IPS-20b (cell line): Measurements from ENCODE around the gene DYRK2.

Experiments
- H3K27ac ChIP-seq: one replicate; pipeline ENCODE4 v1.5.1; 2013; ENCODE audit warnings: low read length
- H3K27me3 ChIP-seq: 2 replicates; pipeline ENCODE4 v1.6.1; 2013; ENCODE audit warnings: mild to moderate bottlenecking, low read length, inconsistent platforms; ENCODE audit not compliant: insufficient read depth
- H3K36me3 ChIP-seq: 2 replicates; pipeline ENCODE4 v1.6.1; 2013; ENCODE audit warnings: low read depth, mild to moderate bottlenecking, inconsistent platforms, low read length, moderate library complexity; ENCODE audit not compliant: insufficient read depth
- H3K4me1 ChIP-seq: 2 replicates; pipeline ENCODE4 v1.6.1; 2013; ENCODE audit warnings: mild to moderate bottlenecking, control low read depth, inconsistent platforms, low read length, moderate library complexity; ENCODE audit not compliant: insufficient read depth
- H3K4me3 ChIP-seq: 2 replicates; pipeline ENCODE4 v1.5.1; 2013; ENCODE audit warnings: mild to moderate bottlenecking, low read length, inconsistent platforms
- H3K9ac ChIP-seq: 2 replicates; pipeline ENCODE4 v1.6.1; 2013; ENCODE audit warnings: low read depth, mild to moderate bottlenecking, inconsistent platforms, low read length, moderate library complexity
- H3K9me3 ChIP-seq: 2 replicates; pipeline ENCODE4 v1.6.1; 2013; ENCODE audit warnings: mild to moderate bottlenecking, low read depth, low read length, inconsistent platforms; ENCODE audit not compliant: insufficient read depth

DYRK2 gene

GRCh38 chr12:67693894-67694293 lies 45.3 kb downstream of the DYRK2 start:
- no peak overlapping the region for H3K9ac ChIP-seq
- H3K27me3 ChIP-seq = no peaks in the 10 kb centered on the region
- no peaks in the 10 kb centered on the region; the same call in 1 of the 2 replicates for H3K4me1 ChIP-seq
- H3K27ac ChIP-seq = no peak overlapping the region
- no peaks in the 10 kb centered on the region for H3K9me3 ChIP-seq
- H3K4me3 ChIP-seq = no peak overlapping the region
- no peaks in the 10 kb centered on the region for H3K36me3 ChIP-seq

- no peaks in the 10 kb centered on the region for H3K9me3 ChIP-seq
- H3K27ac ChIP-seq = no peak overlapping the region
- no peaks in the 10 kb centered on the region for H3K27me3 ChIP-seq
- no peaks in the 10 kb centered on the region; the same call in 1 of the 2 replicates for H3K4me1 ChIP-seq
- no peaks in the 10 kb centered on the region for H3K36me3 ChIP-seq
- H3K9ac ChIP-seq = no peak overlapping the region
- H3K4me3 ChIP-seq = no peak overlapping the region
Measured at GRCh38 chr12:67694306-67694900, 45.9 kb downstream of the DYRK2 start.

- H3K4me1 ChIP-seq = no peaks in the 10 kb centered on the region; the same call in 1 of the 2 replicates
- no peaks in the 10 kb centered on the region for H3K36me3 ChIP-seq
- H3K9ac ChIP-seq = no peak overlapping the region
- H3K27ac ChIP-seq = no peak overlapping the region
- no peaks in the 10 kb centered on the region for H3K9me3 ChIP-seq
- H3K4me3 ChIP-seq = no peak overlapping the region
- no peaks in the 10 kb centered on the region for H3K27me3 ChIP-seq
Measured at GRCh38 chr12:67695974-67696373, 47.4 kb downstream of the DYRK2 start.

GRCh38 chr12:67697443-67697842 lies 48.9 kb downstream of the DYRK2 start:
- H3K4me3 ChIP-seq = no peak overlapping the region
- no peaks in the 10 kb centered on the region for H3K36me3 ChIP-seq
- H3K9me3 ChIP-seq = no peaks in the 10 kb centered on the region
- H3K9ac ChIP-seq = no peak overlapping the region
- no peaks in the 10 kb centered on the region for H3K4me1 ChIP-seq
- no peaks in the 10 kb centered on the region for H3K27me3 ChIP-seq
- H3K27ac ChIP-seq = no peak overlapping the region

GRCh38 chr12:67697967-67698366 lies 49.4 kb downstream of the DYRK2 start:
- no peak overlapping the region for H3K27ac ChIP-seq
- no peaks in the 10 kb centered on the region for H3K36me3 ChIP-seq

GRCh38 chr12:67698672-67699581 lies 50.4 kb downstream of the DYRK2 start:
- Histone ChIP-seq H3K27ac (no peak overlapping the region), H3K4me3 (no peak overlapping the region), H3K36me3 (no peaks in the 10 kb centered on the region), H3K9ac (no peak overlapping the region), H3K9me3 (no peaks in the 10 kb centered on the region), H3K27me3 (no peaks in the 10 kb centered on the region), H3K4me1 (no peaks in the 10 kb centered on the region)

More at GRCh38 chr12:67697967-67698366, 49.4 kb downstream of the DYRK2 start:
- no peaks in the 10 kb centered on the region for H3K9me3 ChIP-seq
- no peaks in the 10 kb centered on the region for H3K27me3 ChIP-seq
- H3K4me3 ChIP-seq = no peak overlapping the region
- no peak overlapping the region for H3K9ac ChIP-seq
- H3K4me1 ChIP-seq = no peaks in the 10 kb centered on the region

GRCh38 chr12:67701121-67701520 lies 52.6 kb downstream of the DYRK2 start:
- Histone ChIP-seq H3K27ac (no peak overlapping the region), H3K9me3 (no peaks in the 10 kb centered on the region), H3K4me3 (no peak overlapping the region), H3K36me3 (no peaks in the 10 kb centered on the region), H3K9ac (no peak overlapping the region), H3K4me1 (peaks cover 4% of the 10 kb centered on the region; the same call in 1 of the 2 replicates), H3K27me3 (no peaks in the 10 kb centered on the region)

GRCh38 chr12:67702136-67702535 lies 53.6 kb downstream of the DYRK2 start:
- Histone ChIP-seq H3K27me3 (no peaks in the 10 kb centered on the region), H3K4me1 (peaks cover 7% of the 10 kb centered on the region; the same call in 1 of the 2 replicates), H3K36me3 (no peaks in the 10 kb centered on the region), H3K4me3 (no peak overlapping the region), H3K9ac (no peak overlapping the region), H3K9me3 (no peaks in the 10 kb centered on the region), H3K27ac (no peak overlapping the region)

- H3K4me1 ChIP-seq = peaks cover 7% of the 10 kb centered on the region; the same call in 1 of the 2 replicates
Measured at GRCh38 chr12:67704071-67704470, 55.5 kb downstream of the DYRK2 start.

GRCh38 chr12:67705394-67706370 lies 57.1 kb downstream of the DYRK2 start:
- H3K36me3 ChIP-seq = no peaks in the 10 kb centered on the region
- no peak overlapping the region for H3K27ac ChIP-seq
- H3K9me3 ChIP-seq = no peaks in the 10 kb centered on the region
- H3K4me3 ChIP-seq = no peak overlapping the region
- peaks cover 7% of the 10 kb centered on the region; the same call in 1 of the 2 replicates for H3K4me1 ChIP-seq
- no peaks in the 10 kb centered on the region for H3K27me3 ChIP-seq
- no peak overlapping the region for H3K9ac ChIP-seq

More at GRCh38 chr12:67704071-67704470, 55.5 kb downstream of the DYRK2 start:
- Histone ChIP-seq H3K9me3 (no peaks in the 10 kb centered on the region), H3K9ac (no peak overlapping the region), H3K36me3 (no peaks in the 10 kb centered on the region), H3K27me3 (no peaks in the 10 kb centered on the region), H3K27ac (no peak overlapping the region), H3K4me3 (no peak overlapping the region)

- H3K4me1 ChIP-seq = peaks cover 7% of the 10 kb centered on the region; the same call in 1 of the 2 replicates
- H3K9me3 ChIP-seq = no peaks in the 10 kb centered on the region
- H3K27ac ChIP-seq = no peak overlapping the region
- H3K27me3 ChIP-seq = no peaks in the 10 kb centered on the region
- no peak overlapping the region for H3K9ac ChIP-seq
- no peak overlapping the region for H3K4me3 ChIP-seq
- H3K36me3 ChIP-seq = no peaks in the 10 kb centered on the region
Measured at GRCh38 chr12:67709367-67709954, 60.9 kb downstream of the DYRK2 start.
